ENCODE results near the gene OBSCN.

GRCh38 chr1:228178737-228179684 is 28.8 kb upstream of the OBSCN start:
- TF ChIP-seq CTCF (IDR thresholded peaks at IDR 0.05) (no peak), EP300 (IDR thresholded peaks at IDR 0.05) (no peak), POLR2AphosphoS5 (IDR thresholded peaks at IDR 0.05) (no peak), POLR2A (IDR thresholded peaks at IDR 0.05) (no peak)

Measured in suprapubic skin (tissue), 4 donors.